Keratinocyte (primary cell): ENCODE measurements around the gene POLR1C. TPM values are rescaled to one million over a fixed set of nuclear protein-coding genes. Genes with fewer than 3 reads are reported as not detected.

Experiments used
- DNase-seq: peaks from one replicate; pipeline ENCODE4 v3.0.0-alpha.2; 2011; ENCODE audit warnings: low read depth, missing footprints, low spot score
- FAIRE-seq: peaks from 2 replicates; lab custom pipeline; 2011; peaks lifted over from hg19 to GRCh38; lab: Jason Lieb, UNC
- H2AFZ ChIP-seq: 2 replicates; pipeline ENCODE4 v1.6.0; 2012; ENCODE audit warnings: low read length, control low read depth, inconsistent platforms; ENCODE audit not compliant: control insufficient read depth
- H3K27ac ChIP-seq: 2 replicates; pipeline ENCODE4 v1.5.1; 2011; ENCODE audit warnings: low read length; ENCODE audit not compliant: control insufficient read depth, insufficient read depth
- H3K27me3 ChIP-seq: 3 replicates; pipeline ENCODE4 v1.6.0; 2011; ENCODE audit warnings: low read length; ENCODE audit not compliant: control insufficient read depth, insufficient read depth; ENCODE audit errors: extremely low read depth
- H3K36me3 ChIP-seq, 2 experiments: 2 replicates in 1 of 2; 3 replicates in 1 of 2; pipeline ENCODE4 v1.5.1; 2011; ENCODE audit warnings: low read length in 2 of 2, mild to moderate bottlenecking in 1 of 2; ENCODE audit not compliant: control insufficient read depth in 2 of 2, insufficient read depth in 2 of 2; ENCODE audit errors: extremely low read depth in 1 of 2
- H3K4me1 ChIP-seq: 3 replicates; pipeline ENCODE4 v1.5.1; 2011; ENCODE audit warnings: low read length; ENCODE audit not compliant: control insufficient read depth, insufficient read depth; ENCODE audit errors: extremely low read depth
- H3K4me2 ChIP-seq: 3 replicates; pipeline ENCODE4 v1.6.0; 2011; ENCODE audit warnings: low read depth, low read length; ENCODE audit not compliant: control insufficient read depth, insufficient read depth; ENCODE audit errors: extremely low read depth
- H3K4me3 ChIP-seq, 3 experiments: fragments of 200-600 bp in 1 of 3; sonication (generic) in 1 of 3; 2 replicates in 2 of 3; 3 replicates in 1 of 3; pipeline ENCODE4 v1.5.1; 2011 to 2016; ENCODE audit warnings: low read length in 3 of 3, mild to moderate bottlenecking in 3 of 3, control low read depth in 2 of 3, inconsistent platforms in 1 of 3, low read depth in 1 of 3, mixed read lengths in 1 of 3, mixed run types in 1 of 3, moderate library complexity in 1 of 3; ENCODE audit not compliant: control insufficient read depth in 2 of 3, insufficient read depth in 2 of 3; ENCODE audit errors: extremely low read depth in 1 of 3
- H3K79me2 ChIP-seq: 2 replicates; pipeline ENCODE4 v1.6.0; 2012; ENCODE audit warnings: low read length; ENCODE audit not compliant: control insufficient read depth, insufficient read depth
- H3K9ac ChIP-seq: 3 replicates; pipeline ENCODE4 v1.6.0; 2011; ENCODE audit warnings: low read length; ENCODE audit not compliant: control insufficient read depth, insufficient read depth; ENCODE audit errors: extremely low read depth
- H3K9me1 ChIP-seq: 3 replicates; pipeline ENCODE4 v1.6.0; 2011; ENCODE audit warnings: low read length; ENCODE audit not compliant: control insufficient read depth, insufficient read depth; ENCODE audit errors: extremely low read depth
- H3K9me3 ChIP-seq: 2 replicates; pipeline ENCODE4 v1.5.1; 2012; ENCODE audit warnings: low read depth, low read length; ENCODE audit not compliant: control insufficient read depth
- H4K20me1 ChIP-seq: 3 replicates; pipeline ENCODE4 v1.6.0; 2011; ENCODE audit warnings: low read length; ENCODE audit not compliant: control insufficient read depth, insufficient read depth; ENCODE audit errors: extremely low read depth
- EZH2 ChIP-seq: IDR thresholded peaks from one replicate; pipeline ENCODE4 v1.6.1; 2012; ENCODE audit warnings: inconsistent platforms, mild to moderate bottlenecking, low read length, moderate library complexity
- dilution Hi-C: fragments of 300-500 bp; cut with MboI; formaldehyde crosslinking; loops from one replicate; pipeline ENCODE4 v1.7.0; 2020; ENCODE audit warnings: low sequenced_read_pairs; ENCODE audit not compliant: extremely low pct_ligation_motif_present
- polyA plus RNA-seq, 5 experiments: library from polyadenylated mRNA; depleted of rRNA in 3 of 5; stranded (reverse) in 3 of 5; stranded (forward) in 1 of 5; unstranded in 1 of 5; fragments of >200 nt; gene quantifications; 1 replicate in 1 of 5; 2 replicates in 3 of 5; 3 replicates in 1 of 5; pipeline versions ENCODE4 v1.2.1 to v1.2.3, GENCODE V29; 2011 to 2012; ENCODE audit warnings: missing spikeins in 2 of 5, low read depth in 1 of 5, low replicate concordance in 1 of 5
- TF ChIP-seq, protein P1 (sequence below), 3 experiments: IDR thresholded peaks in 1 of 3; conservative IDR thresholded peaks in 1 of 3; optimal IDR thresholded peaks in 1 of 3; 2 replicates in 2 of 3; 3 replicates in 1 of 3; pipeline versions ENCODE3 to v1.5.1; 2011; ENCODE audit warnings: low read length in 3 of 3, mild to moderate bottlenecking in 3 of 3, moderate library complexity in 2 of 3, control low read depth in 1 of 3, inconsistent platforms in 1 of 3; ENCODE audit not compliant: insufficient read depth in 2 of 3; ENCODE audit errors: extremely low read depth in 1 of 3

The POLR1C gene
- polyA plus RNA-seq, 1 donor (not counting 4 experiments of a cell fraction or from before 2014, with no cell fraction given), result 121 TPM

GRCh38 chr6:43502666-43503065, 14.2 kb upstream of the POLR1C start:
- no peak for TF ChIP-seq EZH2
- TF ChIP-seq, protein P1, sequence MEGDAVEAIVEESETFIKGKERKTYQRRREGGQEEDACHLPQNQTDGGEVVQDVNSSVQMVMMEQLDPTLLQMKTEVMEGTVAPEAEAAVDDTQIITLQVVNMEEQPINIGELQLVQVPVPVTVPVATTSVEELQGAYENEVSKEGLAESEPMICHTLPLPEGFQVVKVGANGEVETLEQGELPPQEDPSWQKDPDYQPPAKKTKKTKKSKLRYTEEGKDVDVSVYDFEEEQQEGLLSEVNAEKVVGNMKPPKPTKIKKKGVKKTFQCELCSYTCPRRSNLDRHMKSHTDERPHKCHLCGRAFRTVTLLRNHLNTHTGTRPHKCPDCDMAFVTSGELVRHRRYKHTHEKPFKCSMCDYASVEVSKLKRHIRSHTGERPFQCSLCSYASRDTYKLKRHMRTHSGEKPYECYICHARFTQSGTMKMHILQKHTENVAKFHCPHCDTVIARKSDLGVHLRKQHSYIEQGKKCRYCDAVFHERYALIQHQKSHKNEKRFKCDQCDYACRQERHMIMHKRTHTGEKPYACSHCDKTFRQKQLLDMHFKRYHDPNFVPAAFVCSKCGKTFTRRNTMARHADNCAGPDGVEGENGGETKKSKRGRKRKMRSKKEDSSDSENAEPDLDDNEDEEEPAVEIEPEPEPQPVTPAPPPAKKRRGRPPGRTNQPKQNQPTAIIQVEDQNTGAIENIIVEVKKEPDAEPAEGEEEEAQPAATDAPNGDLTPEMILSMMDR (optimal IDR thresholded peaks at IDR 0.05 in 1 of 3, IDR thresholded peaks at IDR 0.05 in 1 of 3, conservative IDR thresholded peaks at IDR 0.05 in 1 of 3; ENCODE audit: extremely low read depth in 1 of 3, insufficient read depth in 2 of 3, low read length in 3 of 3), result no peak
- DNase-seq (no peak), FAIRE-seq (no peak)
- Histone ChIP-seq H3K4me2 (no peak overlapping the region), H2AFZ (no peak overlapping the region), H3K27me3 (no peaks in the 10 kb centered on the region), H4K20me1 (no peaks in the 10 kb centered on the region), H3K36me3 (peaks cover 47 to 57% of the 10 kb centered on the region in 2 experiments), H3K9me3 (no peaks in the 10 kb centered on the region), H3K4me1 (peaks cover 4% of the 10 kb centered on the region), H3K27ac (no peak overlapping the region), H3K4me3 (no peak overlapping the region), H3K79me2 (no peaks in the 10 kb centered on the region), H3K9me1 (no peaks in the 10 kb centered on the region), H3K9ac (no peak overlapping the region)
- dilution Hi-C loops, result no loop called here

DNA sequence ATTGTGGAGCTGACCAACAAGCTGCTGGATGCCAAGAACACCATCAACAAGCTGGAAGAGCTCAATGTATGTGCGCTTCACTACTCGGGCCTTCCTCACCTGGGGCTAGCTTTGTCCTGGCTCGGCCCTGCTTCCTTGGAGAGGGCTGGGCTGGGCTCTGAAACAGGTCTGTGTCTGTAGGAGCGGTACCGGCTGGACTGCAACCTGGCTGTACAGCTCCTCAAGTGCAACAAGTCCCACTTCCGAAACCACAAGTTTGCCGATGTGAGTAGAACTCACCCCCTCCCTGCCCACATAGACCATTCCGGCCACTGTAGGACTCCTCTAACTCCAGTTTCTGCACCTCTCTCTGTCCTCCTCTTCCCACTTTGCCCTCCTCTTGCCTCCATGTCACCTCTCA, 13.4 kb upstream of the POLR1C start:
- H3K36me3 ChIP-seq, result peaks cover 46 to 50% of the 10 kb centered on the region in 2 experiments
- TF ChIP-seq, protein P1 (optimal IDR thresholded peaks at IDR 0.05 in 1 of 3, IDR thresholded peaks at IDR 0.05 in 1 of 3, conservative IDR thresholded peaks at IDR 0.05 in 1 of 3; ENCODE audit: extremely low read depth in 1 of 3, insufficient read depth in 2 of 3, low read length in 3 of 3), result no peak
- TF ChIP-seq EZH2, result no peak

More for the DNA sequence above, 13.4 kb upstream of the POLR1C start:
- Histone ChIP-seq H3K79me2 (no peaks in the 10 kb centered on the region), H2AFZ (no peak overlapping the region), H3K4me1 (peaks cover 4% of the 10 kb centered on the region), H3K4me2 (no peak overlapping the region), H3K9me1 (no peaks in the 10 kb centered on the region), H3K27me3 (no peaks in the 10 kb centered on the region), H3K27ac (no peak overlapping the region), H3K9me3 (no peaks in the 10 kb centered on the region), H3K4me3 (no peak overlapping the region), H3K9ac (no peak overlapping the region), H4K20me1 (no peaks in the 10 kb centered on the region)
- FAIRE-seq (no peak), DNase-seq (no peak)
- dilution Hi-C loops, result no loop called here
